Psoas muscle (tissue), 8 donors: ENCODE results near the gene SNX17. TPM values are rescaled to one million over a fixed set of nuclear protein-coding genes. Genes with fewer than 3 reads are reported as not detected.

Experiments
- ATAC-seq, 4 donors: fragments of 200-7000 bp; cut with Tn5 transposase; one replicate each; pipeline ENCODE4 v1.9.1; 2020; ENCODE audit warnings: moderate library complexity in 3 of 4, mild to moderate bottlenecking in 2 of 4
- DNase-seq, 2 donors: peaks; one replicate each; pipeline ENCODE4 v3.0.0-alpha.2; 2020
- H3K27ac ChIP-seq: fragments of 200-600 bp; one replicate; pipeline ENCODE4 v1.8.0; 2022
- H3K27me3 ChIP-seq, 3 donors: fragments of 200-600 bp in 1 of 3; one replicate each; pipeline versions ENCODE4 v1.6.1 to v1.8.0; 2013 to 2022; ENCODE audit warnings: low read length in 2 of 3, mild to moderate bottlenecking in 2 of 3, moderate library complexity in 1 of 3; ENCODE audit not compliant: insufficient read depth in 3 of 3
- H3K36me3 ChIP-seq, 2 donors: fragments of 200-600 bp in 1 of 2; one replicate each; pipeline versions ENCODE4 v1.6.1 to v1.8.0; 2013 to 2022; ENCODE audit warnings: low read depth in 1 of 2, mild to moderate bottlenecking in 1 of 2, moderate library complexity in 1 of 2; ENCODE audit not compliant: insufficient read depth in 1 of 2
- H3K4me1 ChIP-seq: fragments of 200-600 bp; one replicate; pipeline ENCODE4 v1.8.0; 2022
- H3K4me3 ChIP-seq: fragments of 200-600 bp; one replicate; pipeline ENCODE4 v1.8.0; 2022; ENCODE audit warnings: mild to moderate bottlenecking
- H3K9me3 ChIP-seq: fragments of 200-600 bp; one replicate; pipeline ENCODE4 v1.8.0; 2022
- WGBS, 3 donors: extraction: QIAGEN DNeasy Blood & Tissue Kit; methylation state at CpG; one replicate each; pipeline versions ENCODE4 v1.1.6 to v1.1.7; 2013; 5-methylcytosine and 5-hydroxymethylcytosine counted together
- intact Hi-C, 2 donors: fragments of 100-400 bp; cut with DNase I; formaldehyde crosslinking; loops; one replicate each; pipeline versions ENCODE4 v1.11.0 to v1.14.2; 2022
- polyA plus RNA-seq, 3 donors: library from polyadenylated mRNA; stranded (reverse); fragments of 200-250 nt; gene quantifications; one replicate each; pipeline ENCODE4 v1.2.3, GENCODE V29; 2013
- total RNA-seq, 4 donors: library from RNA; stranded (reverse); fragmentation: NEBNext Ultra II Directional in 2 of 4; extraction: Animal tissue kit (Norgen Biotek cat#: 25700) in 2 of 4; gene quantifications; one replicate each; pipeline versions ENCODE4 v1.2.1 to v1.2.4, GENCODE V29; 2021 to 2023
- TF ChIP-seq, protein P1 (sequence below): fragments of 200-600 bp; IDR thresholded peaks from one replicate; pipeline ENCODE4 v1.8.0; 2022; ENCODE audit warnings: antibody characterized with exemption
- donor health status: healthy with polysubstance abuse.
- donor health status: DM: no; HTN: no; CAD: no; lungs with moderate emphysema.
- donor health status: Bipolar disorder and iron deficiency.
- donor health status: healthy.
- donor health status: DM: yes; HTN: yes; CAD: no.
- donor health status: DM: no; HTN: no; CAD: no.
- donor health status: DM: no; HTN: no; CAD: no.
- donor health status: DM: yes; HTN: yes; CAD: no.

Gene SNX17
- total and polyA plus RNA-seq, 7 donors, result 50.1 to 96.4 (median 60.2) TPM

DNA sequence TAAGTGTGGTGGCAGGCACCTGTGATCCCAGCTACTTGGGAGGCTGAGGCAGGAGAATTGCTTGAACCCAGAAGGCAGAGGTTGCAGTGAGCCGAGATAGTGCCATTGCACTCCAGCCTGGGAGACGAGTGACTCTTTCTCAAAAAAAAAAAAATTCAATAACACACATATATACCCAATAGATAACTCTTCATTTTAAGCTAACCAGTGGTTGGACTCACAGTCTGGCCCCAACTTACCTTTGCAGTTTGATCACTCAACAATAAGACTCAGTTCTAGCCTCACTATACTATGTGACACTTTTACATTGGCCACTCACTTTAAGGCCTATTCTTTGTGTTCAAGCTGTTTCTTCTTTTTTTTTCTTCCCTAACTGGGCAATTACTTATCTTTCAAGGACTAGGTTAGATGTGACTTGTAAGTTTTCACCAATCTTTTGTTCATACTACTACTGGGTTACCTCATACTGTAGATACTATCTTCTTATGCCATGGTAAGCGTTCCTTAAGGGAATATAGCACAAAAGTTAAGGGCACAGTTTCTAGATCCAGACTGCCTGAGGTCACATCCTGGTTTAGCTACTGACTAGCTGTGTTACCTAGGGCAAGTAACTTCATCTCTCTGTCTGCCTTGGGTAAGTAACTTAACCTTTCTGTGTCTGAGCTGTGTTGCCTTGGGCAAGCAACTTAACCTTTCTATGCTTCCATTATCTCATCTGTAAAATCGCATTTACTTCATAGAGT, 7.6 kb upstream of the SNX17 start:
- 88 to 93% (median 92%) methylated on average over 4 of the region's 4 CpGs for WGBS, 3 donors
- H3K27me3 ChIP-seq, result no peaks in the 10 kb centered on the region
- DNase-seq (no peak), ATAC-seq (peak in 1 of 4 donors; percentile 13)
- peaks cover 5 to 48% of the 10 kb centered on the region in 2 donors for H3K36me3 ChIP-seq
- H3K27ac ChIP-seq, result no peak overlapping the region
- no peak overlapping the region for H3K4me3 ChIP-seq
- TF ChIP-seq, protein P1, sequence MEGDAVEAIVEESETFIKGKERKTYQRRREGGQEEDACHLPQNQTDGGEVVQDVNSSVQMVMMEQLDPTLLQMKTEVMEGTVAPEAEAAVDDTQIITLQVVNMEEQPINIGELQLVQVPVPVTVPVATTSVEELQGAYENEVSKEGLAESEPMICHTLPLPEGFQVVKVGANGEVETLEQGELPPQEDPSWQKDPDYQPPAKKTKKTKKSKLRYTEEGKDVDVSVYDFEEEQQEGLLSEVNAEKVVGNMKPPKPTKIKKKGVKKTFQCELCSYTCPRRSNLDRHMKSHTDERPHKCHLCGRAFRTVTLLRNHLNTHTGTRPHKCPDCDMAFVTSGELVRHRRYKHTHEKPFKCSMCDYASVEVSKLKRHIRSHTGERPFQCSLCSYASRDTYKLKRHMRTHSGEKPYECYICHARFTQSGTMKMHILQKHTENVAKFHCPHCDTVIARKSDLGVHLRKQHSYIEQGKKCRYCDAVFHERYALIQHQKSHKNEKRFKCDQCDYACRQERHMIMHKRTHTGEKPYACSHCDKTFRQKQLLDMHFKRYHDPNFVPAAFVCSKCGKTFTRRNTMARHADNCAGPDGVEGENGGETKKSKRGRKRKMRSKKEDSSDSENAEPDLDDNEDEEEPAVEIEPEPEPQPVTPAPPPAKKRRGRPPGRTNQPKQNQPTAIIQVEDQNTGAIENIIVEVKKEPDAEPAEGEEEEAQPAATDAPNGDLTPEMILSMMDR, result no peak
- intact Hi-C loops, result no loop called here
- H3K9me3 ChIP-seq, result no peaks in the 10 kb centered on the region
- peaks cover 7% of the 10 kb centered on the region for H3K4me1 ChIP-seq

DNA sequence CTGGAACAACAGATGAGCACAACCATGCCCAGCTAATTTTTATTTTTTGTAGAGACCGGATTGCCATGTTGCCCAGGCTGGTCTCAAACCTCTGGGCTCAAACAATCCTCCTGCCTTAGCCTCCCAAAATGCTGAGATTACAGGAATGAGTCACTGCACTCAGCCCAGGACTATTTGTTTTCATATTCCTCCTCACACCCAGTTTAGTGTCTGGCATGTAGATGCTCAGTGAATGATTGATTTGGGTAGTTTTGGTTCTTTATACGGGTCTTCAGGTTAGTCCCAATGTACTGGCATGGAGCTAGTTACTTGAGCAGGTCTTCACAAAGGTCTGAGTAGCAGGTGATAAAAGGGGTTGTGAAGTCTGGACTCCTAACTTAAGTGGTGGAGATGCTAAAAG, 6.5 kb upstream of the SNX17 start:
- intact Hi-C loops, result no loop called here
- Histone ChIP-seq H3K27me3 (no peaks in the 10 kb centered on the region), H3K27ac (no peak overlapping the region), H3K4me1 (peaks cover 7% of the 10 kb centered on the region), H3K4me3 (no peak overlapping the region), H3K36me3 (peaks cover 9 to 58% of the 10 kb centered on the region in 2 donors), H3K9me3 (no peaks in the 10 kb centered on the region)
- 79 to 88% (median 82%) methylated on average over 2 of the region's 2 CpGs for WGBS, 3 donors
- DNase-seq (no peak), ATAC-seq (peak in 1 of 4 donors; percentile 10)
- TF ChIP-seq, protein P1, result no peak

DNA sequence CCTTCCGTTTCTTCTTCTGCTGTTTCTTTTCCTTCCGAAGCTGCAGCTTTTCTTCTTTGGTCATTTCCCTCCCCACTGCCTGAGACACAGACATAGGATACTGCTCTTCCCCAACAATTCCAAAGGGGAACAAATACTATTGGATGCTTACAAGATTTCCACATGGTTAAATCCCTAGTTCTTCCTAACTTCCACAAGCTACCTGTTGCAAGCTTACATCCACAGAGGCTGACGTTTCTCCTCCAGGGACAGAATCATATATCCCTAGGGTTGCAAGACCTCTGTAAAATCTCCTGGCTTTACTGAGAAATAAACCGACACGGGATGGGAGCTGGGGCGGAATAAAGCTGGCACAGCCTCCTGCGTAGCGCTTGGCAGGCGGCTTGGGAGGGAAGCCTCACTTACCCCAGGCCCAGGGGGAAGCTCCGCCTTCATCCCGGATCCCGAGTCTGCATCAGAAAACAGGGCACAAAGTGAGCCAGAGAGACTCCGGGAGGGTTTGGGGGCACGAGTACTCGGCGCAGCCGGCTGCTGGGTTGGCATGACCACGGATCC, 868 bp upstream of the SNX17 start:
- ATAC-seq, result peak; percentile 32 to 48 (median 40)
- H3K4me1 ChIP-seq, result peaks cover 29% of the 10 kb centered on the region
- no peaks in the 10 kb centered on the region for H3K27me3 ChIP-seq
- no peaks in the 10 kb centered on the region for H3K9me3 ChIP-seq
- 1 to 2% (median 1%) methylated on average over 18 of the region's 18 CpGs for WGBS, 3 donors
- DNase-seq, result peak in 1 of 2 donors; percentile 71
- peak overlapping the region; percentile 100 for H3K4me3 ChIP-seq
- intact Hi-C loops, result no loop called here
- peak overlapping the region; percentile 99 for H3K27ac ChIP-seq
- TF ChIP-seq, protein P1, result no peak
- H3K36me3 ChIP-seq, result peaks cover 10 to 72% of the 10 kb centered on the region in 2 donors

DNA sequence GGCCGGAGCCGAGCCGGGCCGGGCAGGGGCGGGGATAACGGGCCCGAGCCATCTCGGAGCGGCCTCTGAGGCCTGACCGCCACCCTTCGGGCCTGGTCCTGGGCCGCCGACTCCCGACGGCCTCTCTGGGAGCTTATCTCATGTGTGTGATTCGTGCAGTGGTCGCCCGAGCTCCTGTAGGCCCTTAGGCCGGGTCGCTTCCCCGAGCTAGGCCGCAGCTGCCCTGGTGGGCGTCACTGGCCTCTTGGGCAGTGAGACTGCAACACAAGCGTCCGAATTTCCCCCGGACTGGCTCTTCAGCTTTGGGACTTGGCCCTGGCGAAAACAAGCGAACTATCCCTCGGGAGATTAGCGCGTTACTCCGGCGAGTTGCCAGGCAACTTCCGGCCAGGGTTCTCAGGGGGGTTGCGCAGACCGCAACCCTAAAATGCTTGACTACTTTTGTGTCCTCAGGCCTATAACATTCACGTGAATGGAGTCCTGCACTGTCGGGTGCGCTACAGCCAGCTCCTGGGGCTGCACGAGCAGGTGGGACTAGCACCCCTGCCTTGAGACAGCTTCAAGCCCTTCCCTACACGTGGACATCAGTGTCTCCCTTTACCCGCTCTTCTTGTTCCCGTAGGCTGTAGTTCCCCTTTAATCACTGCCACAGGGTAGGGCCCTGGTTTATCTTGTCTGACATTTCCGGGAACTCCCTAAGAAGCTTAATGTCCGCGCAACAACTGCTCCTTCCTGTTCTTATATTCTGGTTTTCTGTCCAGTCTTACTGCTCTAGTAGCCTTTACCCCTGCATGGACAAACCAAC, 602 bp downstream of the SNX17 start:
- peak; percentile 43 to 77 for DNase-seq
- no peaks in the 10 kb centered on the region for H3K9me3 ChIP-seq
- peak overlapping the region; percentile 99 for H3K27ac ChIP-seq
- H3K36me3 ChIP-seq, result peaks cover 12 to 73% of the 10 kb centered on the region in 2 donors
- peak overlapping the region; percentile 100 for H3K4me3 ChIP-seq
- peaks cover 29% of the 10 kb centered on the region for H3K4me1 ChIP-seq
- intact Hi-C loops, result no loop called here
- H3K27me3 ChIP-seq, result no peaks in the 10 kb centered on the region
- WGBS, 3 donors, result 1 to 2% (median 1%) methylated on average over 34 to 46 of the region's 46 CpGs
- TF ChIP-seq, protein P1, result no peak
- ATAC-seq, result peak; percentile 26 to 56 (median 40)
